ENCODE data around the gene FRAS1. TPM values are rescaled to one million over a fixed set of nuclear protein-coding genes. Genes with fewer than 3 reads are reported as not detected.

The FRAS1 gene
- total and polyA plus RNA-seq, 9 of the 15 experiments (the other 6 are each of a cell fraction or from before 2014, with no cell fraction given), result under 0.01 to 0.11 (median 0.04) TPM; not detected in 2

DNA sequence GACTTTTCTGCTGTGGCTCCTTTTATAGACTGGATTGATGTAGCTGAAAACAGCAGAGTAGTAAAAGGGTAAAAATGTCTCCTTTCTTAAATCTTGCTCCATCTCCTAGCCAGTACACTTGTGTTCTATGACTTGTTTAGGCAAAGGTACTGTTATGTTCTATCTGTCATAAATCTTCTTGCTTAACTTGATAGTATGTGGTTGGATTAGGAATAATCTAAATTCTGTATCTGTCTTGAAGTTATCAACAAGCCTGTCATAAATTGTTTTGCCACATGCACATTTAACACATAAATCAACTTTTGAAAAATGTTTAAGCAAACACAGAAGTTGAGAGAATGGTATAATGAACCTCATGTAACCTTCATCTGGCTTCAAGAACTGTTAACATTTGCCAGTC, 157.0 kb downstream of the FRAS1 start (continued):
- TF ChIP-seq, protein P1, sequence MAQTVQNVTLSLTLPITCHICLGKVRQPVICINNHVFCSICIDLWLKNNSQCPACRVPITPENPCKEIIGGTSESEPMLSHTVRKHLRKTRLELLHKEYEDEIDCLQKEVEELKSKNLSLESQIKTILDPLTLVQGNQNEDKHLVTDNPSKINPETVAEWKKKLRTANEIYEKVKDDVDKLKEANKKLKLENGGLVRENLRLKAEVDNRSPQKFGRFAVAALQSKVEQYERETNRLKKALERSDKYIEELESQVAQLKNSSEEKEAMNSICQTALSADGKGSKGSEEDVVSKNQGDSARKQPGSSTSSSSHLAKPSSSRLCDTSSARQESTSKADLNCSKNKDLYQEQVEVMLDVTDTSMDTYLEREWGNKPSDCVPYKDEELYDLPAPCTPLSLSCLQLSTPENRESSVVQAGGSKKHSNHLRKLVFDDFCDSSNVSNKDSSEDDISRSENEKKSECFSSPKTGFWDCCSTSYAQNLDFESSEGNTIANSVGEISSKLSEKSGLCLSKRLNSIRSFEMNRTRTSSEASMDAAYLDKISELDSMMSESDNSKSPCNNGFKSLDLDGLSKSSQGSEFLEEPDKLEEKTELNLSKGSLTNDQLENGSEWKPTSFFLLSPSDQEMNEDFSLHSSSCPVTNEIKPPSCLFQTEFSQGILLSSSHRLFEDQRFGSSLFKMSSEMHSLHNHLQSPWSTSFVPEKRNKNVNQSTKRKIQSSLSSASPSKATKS (CRISPR knock-in tag; IDR thresholded peaks at IDR 0.05), result no peak
- TF ChIP-seq, protein P2, sequence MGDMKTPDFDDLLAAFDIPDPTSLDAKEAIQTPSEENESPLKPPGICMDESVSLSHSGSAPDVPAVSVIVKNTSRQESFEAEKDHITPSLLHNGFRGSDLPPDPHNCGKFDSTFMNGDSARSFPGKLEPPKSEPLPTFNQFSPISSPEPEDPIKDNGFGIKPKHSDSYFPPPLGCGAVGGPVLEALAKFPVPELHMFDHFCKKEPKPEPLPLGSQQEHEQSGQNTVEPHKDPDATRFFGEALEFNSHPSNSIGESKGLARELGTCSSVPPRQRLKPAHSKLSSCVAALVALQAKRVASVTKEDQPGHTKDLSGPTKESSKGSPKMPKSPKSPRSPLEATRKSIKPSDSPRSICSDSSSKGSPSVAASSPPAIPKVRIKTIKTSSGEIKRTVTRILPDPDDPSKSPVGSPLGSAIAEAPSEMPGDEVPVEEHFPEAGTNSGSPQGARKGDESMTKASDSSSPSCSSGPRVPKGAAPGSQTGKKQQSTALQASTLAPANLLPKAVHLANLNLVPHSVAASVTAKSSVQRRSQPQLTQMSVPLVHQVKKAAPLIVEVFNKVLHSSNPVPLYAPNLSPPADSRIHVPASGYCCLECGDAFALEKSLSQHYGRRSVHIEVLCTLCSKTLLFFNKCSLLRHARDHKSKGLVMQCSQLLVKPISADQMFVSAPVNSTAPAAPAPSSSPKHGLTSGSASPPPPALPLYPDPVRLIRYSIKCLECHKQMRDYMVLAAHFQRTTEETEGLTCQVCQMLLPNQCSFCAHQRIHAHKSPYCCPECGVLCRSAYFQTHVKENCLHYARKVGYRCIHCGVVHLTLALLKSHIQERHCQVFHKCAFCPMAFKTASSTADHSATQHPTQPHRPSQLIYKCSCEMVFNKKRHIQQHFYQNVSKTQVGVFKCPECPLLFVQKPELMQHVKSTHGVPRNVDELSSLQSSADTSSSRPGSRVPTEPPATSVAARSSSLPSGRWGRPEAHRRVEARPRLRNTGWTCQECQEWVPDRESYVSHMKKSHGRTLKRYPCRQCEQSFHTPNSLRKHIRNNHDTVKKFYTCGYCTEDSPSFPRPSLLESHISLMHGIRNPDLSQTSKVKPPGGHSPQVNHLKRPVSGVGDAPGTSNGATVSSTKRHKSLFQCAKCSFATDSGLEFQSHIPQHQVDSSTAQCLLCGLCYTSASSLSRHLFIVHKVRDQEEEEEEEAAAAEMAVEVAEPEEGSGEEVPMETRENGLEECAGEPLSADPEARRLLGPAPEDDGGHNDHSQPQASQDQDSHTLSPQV (IDR thresholded peaks at IDR 0.05), result no peak
- TF ChIP-seq NR2C1 (IDR thresholded peaks at IDR 0.05), result no peak
- TF ChIP-seq NR2C1 (tag; IDR thresholded peaks at IDR 0.05), result no peak
- TF ChIP-seq, protein P3, sequence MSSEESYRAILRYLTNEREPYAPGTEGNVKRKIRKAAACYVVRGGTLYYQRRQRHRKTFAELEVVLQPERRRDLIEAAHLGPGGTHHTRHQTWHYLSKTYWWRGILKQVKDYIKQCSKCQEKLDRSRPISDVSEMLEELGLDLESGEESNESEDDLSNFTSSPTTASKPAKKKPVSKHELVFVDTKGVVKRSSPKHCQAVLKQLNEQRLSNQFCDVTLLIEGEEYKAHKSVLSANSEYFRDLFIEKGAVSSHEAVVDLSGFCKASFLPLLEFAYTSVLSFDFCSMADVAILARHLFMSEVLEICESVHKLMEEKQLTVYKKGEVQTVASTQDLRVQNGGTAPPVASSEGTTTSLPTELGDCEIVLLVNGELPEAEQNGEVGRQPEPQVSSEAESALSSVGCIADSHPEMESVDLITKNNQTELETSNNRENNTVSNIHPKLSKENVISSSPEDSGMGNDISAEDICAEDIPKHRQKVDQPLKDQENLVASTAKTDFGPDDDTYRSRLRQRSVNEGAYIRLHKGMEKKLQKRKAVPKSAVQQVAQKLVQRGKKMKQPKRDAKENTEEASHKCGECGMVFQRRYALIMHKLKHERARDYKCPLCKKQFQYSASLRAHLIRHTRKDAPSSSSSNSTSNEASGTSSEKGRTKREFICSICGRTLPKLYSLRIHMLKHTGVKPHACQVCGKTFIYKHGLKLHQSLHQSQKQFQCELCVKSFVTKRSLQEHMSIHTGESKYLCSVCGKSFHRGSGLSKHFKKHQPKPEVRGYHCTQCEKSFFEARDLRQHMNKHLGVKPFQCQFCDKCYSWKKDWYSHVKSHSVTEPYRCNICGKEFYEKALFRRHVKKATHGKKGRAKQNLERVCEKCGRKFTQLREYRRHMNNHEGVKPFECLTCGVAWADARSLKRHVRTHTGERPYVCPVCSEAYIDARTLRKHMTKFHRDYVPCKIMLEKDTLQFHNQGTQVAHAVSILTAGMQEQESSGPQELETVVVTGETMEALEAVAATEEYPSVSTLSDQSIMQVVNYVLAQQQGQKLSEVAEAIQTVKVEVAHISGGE (CRISPR knock-in tag; IDR thresholded peaks at IDR 0.05), result no peak
- TF ChIP-seq, protein P4, sequence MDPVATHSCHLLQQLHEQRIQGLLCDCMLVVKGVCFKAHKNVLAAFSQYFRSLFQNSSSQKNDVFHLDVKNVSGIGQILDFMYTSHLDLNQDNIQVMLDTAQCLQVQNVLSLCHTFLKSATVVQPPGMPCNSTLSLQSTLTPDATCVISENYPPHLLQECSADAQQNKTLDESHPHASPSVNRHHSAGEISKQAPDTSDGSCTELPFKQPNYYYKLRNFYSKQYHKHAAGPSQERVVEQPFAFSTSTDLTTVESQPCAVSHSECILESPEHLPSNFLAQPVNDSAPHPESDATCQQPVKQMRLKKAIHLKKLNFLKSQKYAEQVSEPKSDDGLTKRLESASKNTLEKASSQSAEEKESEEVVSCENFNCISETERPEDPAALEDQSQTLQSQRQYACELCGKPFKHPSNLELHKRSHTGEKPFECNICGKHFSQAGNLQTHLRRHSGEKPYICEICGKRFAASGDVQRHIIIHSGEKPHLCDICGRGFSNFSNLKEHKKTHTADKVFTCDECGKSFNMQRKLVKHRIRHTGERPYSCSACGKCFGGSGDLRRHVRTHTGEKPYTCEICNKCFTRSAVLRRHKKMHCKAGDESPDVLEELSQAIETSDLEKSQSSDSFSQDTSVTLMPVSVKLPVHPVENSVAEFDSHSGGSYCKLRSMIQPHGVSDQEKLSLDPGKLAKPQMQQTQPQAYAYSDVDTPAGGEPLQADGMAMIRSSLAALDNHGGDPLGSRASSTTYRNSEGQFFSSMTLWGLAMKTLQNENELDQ (CRISPR knock-in tag; IDR thresholded peaks at IDR 0.05; ENCODE audit: borderline replicate concordance), result no peak
- TF ChIP-seq ZNF197 (CRISPR knock-in tag; IDR thresholded peaks at IDR 0.05; ENCODE audit: low read depth), result no peak
- no peak for TF ChIP-seq RBM25 (IDR thresholded peaks at IDR 0.05; ENCODE audit: low read depth, low read length, severe bottlenecking)
- no peak for TF ChIP-seq HDAC8 (tag; IDR thresholded peaks at IDR 0.05)
- no peak for TF ChIP-seq ZNF165 (CRISPR knock-in tag; IDR thresholded peaks at IDR 0.05; ENCODE audit: borderline replicate concordance)
- no peak for TF ChIP-seq MCM2 (IDR thresholded peaks at IDR 0.05; ENCODE audit: low read depth)
- TF ChIP-seq BRCA1 (IDR thresholded peaks at IDR 0.05), result no peak
- no peak for TF ChIP-seq BRCA1 (CRISPR knock-in tag; IDR thresholded peaks at IDR 0.05)
- TF ChIP-seq JUND (IDR thresholded peaks at IDR 0.05; ENCODE audit: borderline replicate concordance, low read depth, low read length), result no peak
- TF ChIP-seq JUND (tag; IDR thresholded peaks at IDR 0.05; ENCODE audit: borderline replicate concordance, low read depth, low read length), result no peak
- TF ChIP-seq ZNF133 (CRISPR knock-in tag; IDR thresholded peaks at IDR 0.05), result no peak
